DOHH2 (cell line): ENCODE measurements around the gene GALNS.

Source experiments
- EZH2phosphoT487 ChIP-seq: fragments of 200-600 bp; sonication (generic); IDR thresholded peaks from 2 replicates; pipeline ENCODE4 v1.6.1; 2017; ENCODE audit warnings: borderline replicate concordance, mild to moderate bottlenecking, antibody characterized with exemption, low read length, moderate library complexity, mixed read lengths
- TF ChIP-seq, protein P1 (sequence below): fragments of 200-600 bp; sonication (generic); IDR thresholded peaks from one replicate; pipeline ENCODE4 v1.5.1; 2014; ENCODE audit warnings: antibody characterized with exemption, mild to moderate bottlenecking, low read depth, low read length; ENCODE audit not compliant: poor library complexity, severe bottlenecking

- no peak for TF ChIP-seq EZH2phosphoT487
- TF ChIP-seq, protein P1, sequence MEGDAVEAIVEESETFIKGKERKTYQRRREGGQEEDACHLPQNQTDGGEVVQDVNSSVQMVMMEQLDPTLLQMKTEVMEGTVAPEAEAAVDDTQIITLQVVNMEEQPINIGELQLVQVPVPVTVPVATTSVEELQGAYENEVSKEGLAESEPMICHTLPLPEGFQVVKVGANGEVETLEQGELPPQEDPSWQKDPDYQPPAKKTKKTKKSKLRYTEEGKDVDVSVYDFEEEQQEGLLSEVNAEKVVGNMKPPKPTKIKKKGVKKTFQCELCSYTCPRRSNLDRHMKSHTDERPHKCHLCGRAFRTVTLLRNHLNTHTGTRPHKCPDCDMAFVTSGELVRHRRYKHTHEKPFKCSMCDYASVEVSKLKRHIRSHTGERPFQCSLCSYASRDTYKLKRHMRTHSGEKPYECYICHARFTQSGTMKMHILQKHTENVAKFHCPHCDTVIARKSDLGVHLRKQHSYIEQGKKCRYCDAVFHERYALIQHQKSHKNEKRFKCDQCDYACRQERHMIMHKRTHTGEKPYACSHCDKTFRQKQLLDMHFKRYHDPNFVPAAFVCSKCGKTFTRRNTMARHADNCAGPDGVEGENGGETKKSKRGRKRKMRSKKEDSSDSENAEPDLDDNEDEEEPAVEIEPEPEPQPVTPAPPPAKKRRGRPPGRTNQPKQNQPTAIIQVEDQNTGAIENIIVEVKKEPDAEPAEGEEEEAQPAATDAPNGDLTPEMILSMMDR = no peak
Observed at GRCh38 chr16:88807626-88808453, 48.9 kb downstream of the GALNS start.
